GM19468 (cell line): Measurements from ENCODE around the gene WDR20.

Experiments used
- ATAC-seq: cut with Tn5 transposase; IDR thresholded peaks from one replicate; pipeline ENCODE4 v1.9.1; 2021; ENCODE audit warnings: mild to moderate bottlenecking, moderate library complexity, moderate number of reproducible peaks; ENCODE audit not compliant: unreplicated experiment; ENCODE audit errors: extremely low read depth

WDR20 gene

GRCh38 chr14:102215071-102215470 is 75.4 kb downstream of the WDR20 start:
- no peak for ATAC-seq

- no peak for ATAC-seq
Measured at GRCh38 chr14:102215576-102216250, 76.0 kb downstream of the WDR20 start.

DNA sequence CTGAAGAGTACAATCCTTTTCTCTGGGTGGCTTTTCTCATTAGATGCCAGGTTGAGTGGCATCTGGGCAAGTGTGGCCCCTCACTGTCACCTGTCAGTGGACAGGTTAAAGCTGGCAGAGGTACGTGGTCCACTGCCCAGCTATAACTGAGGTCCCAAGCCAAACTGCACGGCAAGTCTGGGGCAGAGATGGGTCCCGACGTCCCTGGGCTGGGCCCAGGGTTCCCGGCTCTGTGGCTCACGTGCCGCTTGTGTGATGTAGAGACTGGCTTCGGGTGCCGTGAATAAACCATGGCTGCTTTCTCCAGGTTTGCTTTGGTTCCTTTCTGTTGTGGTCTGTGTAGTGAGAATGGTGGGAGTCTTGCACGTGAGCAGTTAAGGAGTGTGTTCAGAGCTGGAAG is 77.7 kb downstream of the WDR20 start:
- no peak for ATAC-seq

DNA sequence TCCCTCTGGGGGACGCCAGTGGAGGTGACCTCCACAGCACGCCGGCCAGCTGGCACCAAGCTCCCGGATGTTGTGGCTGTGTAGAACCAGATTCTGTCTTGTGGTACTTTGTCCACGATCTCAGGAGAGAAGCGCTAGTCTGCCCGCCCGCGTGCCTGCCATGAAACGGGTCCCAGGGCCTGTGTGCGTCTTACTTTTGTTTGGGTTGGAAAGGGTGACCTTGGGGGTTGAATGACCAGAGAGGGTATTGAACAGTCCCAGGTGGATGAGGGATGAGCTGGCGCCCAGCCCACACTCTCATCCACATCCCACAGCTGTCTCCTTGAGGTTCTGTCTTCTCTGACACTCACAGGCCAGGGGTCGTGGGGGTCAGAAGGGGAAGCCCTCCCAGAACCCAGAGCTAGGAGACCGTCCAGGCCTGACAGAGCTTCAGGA is 78.3 kb downstream of the WDR20 start:
- ATAC-seq = no peak

DNA sequence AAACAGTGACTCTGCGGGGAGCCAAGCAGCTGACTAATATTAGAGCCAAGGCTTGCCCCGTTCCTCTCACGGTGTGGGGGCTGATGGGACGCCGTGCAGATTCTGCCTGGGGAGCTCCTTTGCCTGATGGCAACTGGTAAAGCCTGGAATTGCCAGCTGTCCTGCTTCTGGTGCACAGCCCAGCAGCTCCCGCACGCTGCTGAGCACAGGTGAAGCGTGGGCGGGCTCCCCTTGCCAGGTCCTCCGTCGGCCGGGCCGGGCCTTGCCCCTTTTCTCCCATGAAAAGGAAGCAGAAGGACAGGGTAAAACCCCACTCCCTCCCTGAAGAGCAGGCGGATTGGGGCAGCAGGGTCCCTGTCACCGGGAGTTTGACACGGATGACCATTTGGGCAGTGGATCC is 79.0 kb downstream of the WDR20 start:
- no peak for ATAC-seq

DNA sequence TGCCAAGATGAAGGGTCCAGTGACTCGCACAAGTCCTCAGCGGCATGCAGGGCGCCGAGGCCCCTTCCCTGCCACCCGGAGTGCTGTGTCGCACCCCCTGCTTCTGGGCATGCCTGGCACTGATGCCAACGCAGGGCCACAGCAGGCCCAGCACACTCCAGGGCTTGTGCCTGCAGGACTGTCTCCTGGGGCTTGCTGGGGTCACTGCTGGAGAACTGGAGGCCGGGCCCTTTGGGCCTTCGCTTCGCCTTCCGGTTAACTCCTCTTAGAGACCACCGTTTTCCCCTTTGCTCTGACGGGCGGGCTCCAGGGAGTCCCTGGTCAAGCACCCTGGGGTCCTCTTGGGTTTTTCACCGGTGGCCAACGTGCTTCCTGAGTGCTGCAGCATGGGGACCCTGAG is 79.6 kb downstream of the WDR20 start:
- ATAC-seq = no peak

DNA sequence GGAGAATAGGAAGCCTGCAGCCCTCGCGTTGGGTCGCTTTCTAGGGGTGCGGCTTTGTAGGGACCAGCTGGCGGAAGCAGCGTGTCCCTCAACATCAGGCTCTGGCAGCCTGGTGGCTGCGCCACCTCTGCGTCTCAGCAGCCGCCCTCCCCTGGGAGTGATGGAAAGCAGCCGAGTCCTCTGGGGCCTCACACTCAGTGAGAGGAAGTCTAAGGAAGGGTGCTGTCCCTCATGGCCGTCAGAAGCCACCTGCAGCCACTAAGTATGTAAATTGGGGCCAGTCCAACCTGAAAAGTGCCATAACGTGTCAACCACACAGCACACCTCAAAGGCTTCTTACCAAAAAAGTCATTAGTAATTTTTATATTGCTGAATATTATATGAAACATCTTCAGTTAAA is 80.3 kb downstream of the WDR20 start:
- no peak for ATAC-seq

- no peak for ATAC-seq
Measured at GRCh38 chr14:102221026-102221425, 81.3 kb downstream of the WDR20 start.

DNA sequence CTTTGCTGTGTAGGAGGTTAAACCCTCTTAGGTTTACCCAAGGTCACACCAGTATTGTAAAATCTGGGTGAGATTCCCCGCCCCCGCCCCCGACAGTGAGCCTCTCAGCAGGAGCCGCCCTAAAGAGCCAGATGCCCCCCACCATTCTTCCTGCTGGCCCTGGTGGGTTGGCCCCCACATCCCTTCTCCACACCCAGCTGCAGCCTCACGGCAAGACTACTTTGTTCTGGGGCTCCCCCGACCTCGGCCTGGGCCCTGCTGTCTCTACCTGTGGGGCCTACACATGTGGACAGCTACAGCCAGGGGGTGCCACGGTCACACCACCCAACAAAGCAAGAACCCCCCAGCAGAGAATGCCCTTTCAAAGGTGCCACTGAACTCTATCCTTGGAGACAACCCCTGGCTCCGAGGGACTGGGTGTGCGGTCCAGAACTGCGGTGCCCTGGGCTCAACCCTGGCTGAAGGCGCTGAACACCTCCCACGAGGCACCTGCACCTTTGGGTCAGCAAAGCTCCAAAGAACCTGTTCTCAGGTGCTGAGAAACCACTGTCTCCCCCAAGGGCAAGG is 82.4 kb downstream of the WDR20 start:
- no peak for ATAC-seq

DNA sequence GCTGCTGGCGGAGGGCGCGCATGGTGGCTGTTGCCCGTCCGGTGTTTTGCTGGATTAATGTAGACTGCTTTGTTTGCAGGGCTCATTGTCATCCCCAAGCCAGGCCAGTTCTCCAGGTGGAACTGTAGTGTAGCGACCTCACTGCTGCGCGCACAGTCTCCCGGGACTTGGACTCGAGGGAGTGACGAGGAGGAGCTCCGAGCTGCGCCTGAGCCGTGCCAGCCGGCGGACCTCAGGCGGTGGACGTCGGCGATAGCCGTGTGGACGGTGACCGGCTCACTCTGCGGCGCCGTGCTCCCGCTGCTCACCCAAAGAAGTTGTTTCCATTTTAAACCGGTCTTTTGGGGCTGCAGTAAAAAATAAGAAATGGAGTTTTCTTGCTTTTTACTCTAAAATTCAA is 83.1 kb downstream of the WDR20 start:
- ATAC-seq = no peak

GRCh38 chr14:102223682-102224081 is 84.0 kb downstream of the WDR20 start:
- ATAC-seq = no peak

DNA sequence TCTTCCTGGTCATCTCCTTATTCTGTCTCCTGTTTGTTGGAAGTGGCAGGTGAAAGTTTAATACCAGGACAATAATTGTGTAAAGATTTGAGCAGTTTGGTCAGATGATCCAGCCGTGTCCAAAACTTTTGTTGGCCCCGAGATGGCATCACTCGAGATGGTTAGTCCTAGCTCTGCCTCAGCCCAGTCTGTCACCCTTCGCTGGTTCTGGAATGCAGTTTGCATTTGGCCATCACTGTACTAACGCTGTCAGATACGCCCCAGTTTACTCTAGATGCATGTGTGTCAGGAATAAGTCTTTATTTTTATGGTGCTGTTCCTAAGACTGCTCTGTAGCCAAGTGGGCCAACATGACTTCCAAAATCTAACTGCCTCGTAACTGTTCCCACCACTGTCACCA is 85.7 kb downstream of the WDR20 start:
- no peak for ATAC-seq

GRCh38 chr14:102225936-102226335 is 86.2 kb downstream of the WDR20 start:
- no peak for ATAC-seq

DNA sequence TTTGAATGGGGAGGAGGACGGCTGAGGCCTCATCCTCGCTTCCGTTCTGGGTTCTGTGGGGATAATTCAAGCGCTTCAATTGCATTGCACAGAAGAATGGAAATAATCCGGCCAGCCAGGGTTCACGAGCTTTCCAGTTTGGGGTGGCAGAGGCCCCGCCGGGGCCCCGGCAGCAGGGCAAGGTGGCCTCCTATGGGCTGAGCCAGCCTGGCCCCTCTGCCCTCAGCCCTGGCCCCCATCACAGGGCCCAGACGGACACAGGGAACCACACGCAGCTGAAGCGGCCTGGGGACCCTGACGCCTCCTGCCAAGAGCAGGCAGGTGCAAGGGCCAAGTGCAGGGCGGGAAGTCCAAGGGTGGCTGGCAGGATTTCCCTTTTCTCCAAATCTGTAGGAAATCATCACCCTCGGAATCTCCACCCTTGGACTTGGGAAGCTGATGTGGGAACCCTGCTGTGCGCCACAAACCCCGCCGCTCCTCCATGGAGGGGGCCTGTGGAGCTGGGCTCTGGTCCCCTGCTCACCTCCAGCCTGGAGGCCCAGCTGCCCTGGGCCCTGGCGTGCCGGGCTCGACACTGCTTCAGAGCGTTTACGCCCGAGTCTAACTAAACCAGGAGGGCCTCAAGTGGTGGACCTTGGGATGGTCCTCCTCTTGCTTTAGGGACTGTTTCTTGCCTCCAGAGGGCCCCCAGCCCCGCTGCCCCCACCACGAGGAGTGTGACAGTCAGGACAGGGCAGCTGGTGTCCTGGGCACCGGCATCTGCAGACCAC is 86.8 kb downstream of the WDR20 start:
- no peak for ATAC-seq

- no peak for ATAC-seq
Measured at GRCh38 chr14:102227184-102227964, 87.7 kb downstream of the WDR20 start.

GRCh38 chr14:102229071-102229738 is 89.5 kb downstream of the WDR20 start:
- ATAC-seq = no peak

DNA sequence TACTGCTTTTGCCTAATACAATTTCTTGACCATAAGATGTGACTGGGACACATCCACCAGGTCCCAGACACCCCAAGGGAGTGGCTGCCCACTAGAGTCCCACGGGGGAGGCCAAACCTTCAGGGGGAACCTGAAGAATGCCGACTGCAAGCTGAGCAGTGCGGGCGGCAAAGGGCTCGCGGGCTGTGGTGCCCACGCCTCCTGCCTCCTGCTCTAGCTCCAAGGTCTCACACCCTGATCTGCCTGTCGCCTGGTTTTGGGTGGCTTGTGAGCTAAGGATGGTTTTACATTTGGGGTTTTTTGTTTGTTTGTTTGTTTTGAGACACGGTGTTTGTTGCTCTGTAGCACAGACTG is 90.0 kb downstream of the WDR20 start:
- no peak for ATAC-seq

- no peak for ATAC-seq
Measured at GRCh38 chr14:102230481-102231210, 90.9 kb downstream of the WDR20 start.

DNA sequence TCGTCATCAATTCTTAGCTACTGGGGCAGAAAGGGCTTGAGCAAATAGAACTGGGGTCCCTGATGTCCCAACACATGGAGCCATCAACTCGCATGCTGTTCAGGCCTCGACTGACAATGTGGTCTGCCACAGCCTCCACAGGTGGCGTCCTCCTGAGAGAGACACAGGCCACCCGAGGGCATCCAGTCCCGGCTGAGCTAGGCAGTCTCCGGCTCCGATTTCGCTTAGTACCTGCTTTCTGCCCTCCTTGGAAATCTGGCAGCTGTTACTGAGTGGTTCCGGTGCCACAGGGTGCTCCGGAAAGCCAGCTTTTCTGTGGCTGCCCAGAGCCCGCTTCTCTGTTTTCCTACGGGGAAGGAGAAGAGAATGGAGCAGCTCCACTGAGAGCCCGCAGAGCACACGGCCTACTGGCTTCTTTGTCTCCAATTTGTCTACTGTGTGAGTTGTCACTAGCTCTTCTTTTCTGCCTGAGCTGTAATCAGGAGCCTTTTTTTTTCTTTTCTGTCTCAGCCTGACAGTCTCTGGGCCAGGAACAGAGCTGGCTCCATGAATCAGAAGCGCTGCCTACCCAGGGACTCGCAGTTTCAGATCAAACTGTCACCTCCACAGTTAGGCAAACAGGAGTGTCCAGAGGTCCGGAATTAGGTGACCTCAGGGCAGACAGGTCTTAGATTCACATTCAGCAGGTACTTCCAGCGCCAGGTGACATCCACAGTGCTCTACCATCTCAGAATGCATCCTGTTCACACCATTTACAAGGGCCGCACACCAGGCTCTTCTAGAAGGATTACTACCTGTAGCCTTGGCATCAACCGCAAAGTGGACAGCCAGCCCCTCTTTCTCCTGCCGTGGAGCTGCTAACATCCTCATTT is 92.0 kb downstream of the WDR20 start:
- ATAC-seq = no peak
